ENCODE results near the gene STAT5B. TPM values are rescaled to one million over a fixed set of nuclear protein-coding genes. Genes with fewer than 3 reads are reported as not detected.
"Not testable (repeated sequence)": the region's sequence is repeated elsewhere in the genome, so short reads cannot be mapped to it uniquely, and the experiment has no call there.

Gene STAT5B
- total and polyA plus RNA-seq, 2 of the 8 experiments (the other 6 are each of a cell fraction or from before 2014, with no cell fraction given), result 35.3 to 52.6 TPM

DNA sequence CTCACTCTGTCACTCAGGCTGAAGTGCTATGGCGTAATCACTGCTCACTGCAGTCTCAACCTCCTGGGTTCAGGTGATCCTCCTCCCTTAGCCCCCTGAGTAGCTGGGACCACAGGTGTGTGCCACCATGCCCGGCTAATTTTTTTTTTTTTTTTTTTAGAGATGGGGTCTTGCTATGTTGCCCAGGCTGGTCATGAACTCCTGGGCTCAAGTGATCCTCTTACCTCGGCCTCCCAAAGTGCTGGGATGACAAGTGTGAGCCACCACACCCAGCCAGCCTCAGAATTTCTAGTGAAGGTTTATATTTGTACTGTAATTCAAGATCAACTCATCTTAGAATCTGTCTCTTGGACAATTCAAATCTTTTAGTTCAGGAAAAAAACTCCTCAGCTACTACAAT is 32.1 kb downstream of the STAT5B start:
- not testable (repeated sequence) for H3K36me3 ChIP-seq (ENCODE audit: control insufficient read depth in 2 of 4, insufficient read depth in 4 of 4, low read length in 3 of 4); H2BK12ac ChIP-seq (ENCODE audit: low read depth, low read length); H4K20me1 ChIP-seq (replicated peaks in 1 of 2; ENCODE audit: control insufficient read depth in 1 of 2, insufficient read depth in 2 of 2, low read length in 2 of 2); H4K5ac ChIP-seq (ENCODE audit: insufficient read length, low read depth, low read length); H3K23ac ChIP-seq (ENCODE audit: insufficient read length); H3K4me1 ChIP-seq (replicated peaks in 1 of 4; ENCODE audit: control insufficient read depth in 3 of 4, insufficient read depth in 4 of 4, low read length in 3 of 4); H3K4me2 ChIP-seq (ENCODE audit: insufficient read depth in 1 of 2, low read depth in 2 of 2, low read length in 2 of 2); H4K91ac ChIP-seq (replicated peaks; ENCODE audit: insufficient read length, low read length); H3K4me3 ChIP-seq (ENCODE audit: extremely low read depth in 1 of 4, insufficient read depth in 2 of 4, low read depth in 3 of 4, low read length in 4 of 4); H2BK15ac ChIP-seq (ENCODE audit: low read length); H3K79me1 ChIP-seq (ENCODE audit: low read depth, low read length); H3K14ac ChIP-seq (ENCODE audit: insufficient read length); H3K27ac ChIP-seq (ENCODE audit: low read depth, low read length); FAIRE-seq; H3K4ac ChIP-seq (replicated peaks; ENCODE audit: insufficient read length, low read depth, low read length); H2BK20ac ChIP-seq (ENCODE audit: low read length); H2AK5ac ChIP-seq (ENCODE audit: low read depth, low read length); H2BK5ac ChIP-seq (ENCODE audit: low read depth, low read length); H2BK120ac ChIP-seq (replicated peaks; ENCODE audit: low read depth, low read length); H3K18ac ChIP-seq (ENCODE audit: extremely low read depth, low read length); H2AFZ ChIP-seq (ENCODE audit: low read length); H3K27me3 ChIP-seq (replicated peaks in 1 of 4; ENCODE audit: control insufficient read depth in 3 of 4, extremely low read depth in 1 of 4, insufficient read depth in 3 of 4, low read length in 3 of 4); H4K8ac ChIP-seq (ENCODE audit: extremely low read depth, insufficient read depth, low read length); DNase-seq (ENCODE audit: low read depth in 1 of 2, low spot score in 2 of 2); H3K9ac ChIP-seq (replicated peaks in 1 of 4; ENCODE audit: extremely low read depth in 1 of 4, low read depth in 3 of 4, low read length in 3 of 4); H3K23me2 ChIP-seq (ENCODE audit: low read depth, low read length); H3K9me3 ChIP-seq (ENCODE audit: insufficient read depth in 2 of 2, low read depth in 1 of 2, low read length in 1 of 2); H3K56ac ChIP-seq (replicated peaks; ENCODE audit: insufficient read length, low read depth, low read length)
- CTCF ChIA-PET (ENCODE audit: partially characterized antibody), result interaction anchor here (3.0 kb wide), 1 partner anchor 21 kb away, joined by 13 read pairs; no protein-coding TSS in a partner anchor
- WGBS, 2 experiments (ENCODE audit: extremely low coverage in 1 of 2, insufficient coverage in 1 of 2, insufficient read length in 1 of 2, insufficient replicate concordance in 2 of 2, low coverage in 1 of 2, low lambda C conversion rate in 2 of 2, missing lambda C conversion rate in 1 of 2), result 80% methylated on average over 2 of the region's 3 CpGs; no CpG with 5 or more reads in 1 of the 2 experiments
- peaks cover 0 to 47% of the 10 kb centered on the region in 2 experiments; a peak in 2 of 4 replicates for H3K79me2 ChIP-seq (ENCODE audit: control insufficient read depth in 1 of 2, insufficient read depth in 2 of 2, low read length in 2 of 2)
- POLR2A ChIA-PET (ENCODE audit: partially characterized antibody), result interaction anchor here (1.1 kb wide), 1 partner anchor 8 kb away, joined by 3 read pairs; no protein-coding TSS in a partner anchor

Measured in H1 (cell line).